ENCODE results near the gene CHD9.
"Not testable (repeated sequence)": the region's sequence is repeated elsewhere in the genome, so short reads cannot be mapped to it uniquely, and the experiment has no call there.

The CHD9 gene

GRCh38 chr16:53291757-53292392 lies 237.1 kb downstream of the CHD9 start:
- DNase-seq, result peak; percentile 64

DNA sequence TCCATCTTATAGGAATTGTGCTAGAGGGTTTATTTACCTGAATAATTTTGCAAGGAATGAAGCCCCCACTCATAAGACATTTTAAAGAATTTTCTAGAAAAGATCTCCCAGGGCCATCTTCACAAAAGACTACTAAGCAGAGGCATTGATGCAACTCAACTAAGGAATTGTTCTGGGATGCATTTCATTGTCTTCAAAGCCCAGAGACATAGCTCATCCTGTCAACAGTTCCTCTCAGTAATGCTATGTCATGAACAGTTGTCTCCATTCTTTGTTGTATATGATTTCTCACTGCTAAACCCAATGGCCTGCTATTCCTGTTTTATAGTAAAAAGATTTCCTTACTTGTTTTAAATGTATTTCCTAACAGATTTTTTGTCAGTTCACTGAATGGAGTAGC lies 242.7 kb downstream of the CHD9 start:
- DNase-seq, result no peak

DNA sequence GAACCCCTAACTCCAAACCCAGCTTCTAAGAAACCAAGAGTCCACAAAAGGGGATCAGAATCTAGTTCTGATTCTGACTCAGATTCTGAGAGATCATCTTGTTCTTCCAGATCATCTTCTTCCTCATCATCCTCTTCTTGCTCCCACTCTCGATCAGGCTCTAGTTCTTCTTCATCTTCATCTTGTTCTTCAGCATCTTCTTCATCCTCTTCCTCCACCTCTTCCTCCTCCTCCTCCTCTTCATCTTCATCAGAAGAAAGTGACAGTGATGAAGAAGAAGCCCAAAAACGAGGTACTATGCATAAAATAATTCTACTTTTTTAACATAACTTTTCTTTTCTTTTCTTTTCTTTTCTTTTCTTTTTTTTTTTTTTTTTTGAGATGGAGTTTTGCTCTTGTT lies 249.5 kb downstream of the CHD9 start:
- DNase-seq, result no peak

DNA sequence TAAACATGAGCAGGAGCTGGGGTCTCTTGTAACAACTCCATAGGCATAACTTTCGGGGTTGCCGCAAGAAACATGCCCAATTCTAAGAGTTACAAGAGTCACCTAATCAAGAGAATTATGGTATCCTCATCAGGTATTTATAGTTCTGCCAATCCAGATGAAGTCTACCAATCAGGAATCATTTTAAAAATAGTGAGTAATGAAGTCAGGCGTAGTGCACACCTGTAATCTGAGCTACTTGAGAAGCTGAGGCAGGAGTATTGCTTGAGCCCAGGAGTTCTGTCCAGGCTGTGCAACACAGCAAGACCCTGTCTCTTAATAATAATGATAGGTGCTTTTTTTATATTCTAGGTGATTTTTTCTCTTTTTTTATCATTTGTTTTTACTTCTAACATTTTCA lies 251.0 kb downstream of the CHD9 start:
- no peak for DNase-seq

GRCh38 chr16:53309457-53309856 lies 254.7 kb downstream of the CHD9 start:
- no peak for DNase-seq

GRCh38 chr16:53320992-53321391 lies 266.2 kb downstream of the CHD9 start:
- DNase-seq, result no peak

DNA sequence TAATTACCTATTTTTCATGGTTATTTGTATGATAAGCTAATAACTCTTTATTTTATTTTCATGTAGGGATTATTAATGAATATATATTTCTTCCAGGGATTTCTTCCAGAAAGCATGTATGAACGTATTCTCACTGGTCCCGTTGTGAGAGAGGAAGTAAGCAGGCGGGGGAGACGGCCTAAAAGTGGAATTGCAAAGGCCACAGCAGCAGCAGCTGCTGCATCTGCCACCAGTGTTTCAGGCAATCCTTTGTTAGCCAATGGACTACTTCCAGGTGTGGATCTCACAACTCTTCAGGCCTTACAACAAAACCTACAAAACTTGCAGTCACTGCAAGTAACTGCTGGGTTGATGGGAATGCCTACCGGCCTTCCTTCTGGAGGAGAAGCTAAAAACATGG lies 269.1 kb downstream of the CHD9 start:
- no peak for DNase-seq

- DNase-seq, result not testable (repeated sequence)
Observed at GRCh38 chr16:53330991-53331390, 276.2 kb downstream of the CHD9 start.

DNA sequence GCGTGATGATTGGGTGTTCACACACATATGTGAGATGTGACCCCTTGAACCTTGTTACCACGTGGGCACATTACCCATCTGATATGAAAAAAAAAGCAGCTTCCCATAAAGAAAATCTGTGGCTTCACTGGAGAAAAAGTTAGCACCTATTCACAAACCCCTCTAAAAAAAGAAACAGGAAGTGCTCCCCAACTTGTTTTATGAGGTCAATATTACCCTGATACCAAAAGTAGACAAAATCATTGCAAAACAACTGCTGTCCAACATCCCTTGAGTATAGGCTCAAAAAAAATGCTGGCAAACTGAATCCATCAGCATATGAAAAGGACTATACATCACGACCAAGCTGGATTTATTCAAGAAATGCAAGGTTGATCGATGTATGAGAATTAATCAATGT lies 279.8 kb downstream of the CHD9 start:
- no peak for DNase-seq

- no peak for DNase-seq
Observed at GRCh38 chr16:53337294-53337693, 282.5 kb downstream of the CHD9 start.

GRCh38 chr16:53341792-53342191 lies 287.0 kb downstream of the CHD9 start:
- DNase-seq, result no peak

DNA sequence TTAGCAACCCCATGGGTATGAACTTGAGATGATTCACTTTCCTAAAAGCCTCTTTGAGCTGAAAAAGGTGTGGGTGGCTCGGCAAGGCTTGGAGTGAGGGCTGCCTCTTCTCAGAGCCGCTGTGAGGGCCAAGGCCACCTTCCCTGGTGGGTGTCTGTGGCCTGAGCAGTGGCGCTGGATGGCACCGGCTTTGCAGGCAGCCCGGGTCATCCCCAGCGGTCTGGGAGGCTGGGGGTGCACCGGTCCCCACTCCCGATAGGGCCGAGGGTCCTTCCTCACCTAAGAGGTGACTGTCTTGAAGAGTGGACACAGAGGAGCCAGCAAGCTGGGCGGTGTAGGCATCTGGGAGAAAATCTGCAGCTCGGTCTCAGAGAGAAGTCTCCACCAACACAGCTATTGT lies 300.3 kb downstream of the CHD9 start:
- DNase-seq, result no peak

- DNase-seq, result no peak
Observed at GRCh38 chr16:53356478-53357207, 301.9 kb downstream of the CHD9 start.

DNA sequence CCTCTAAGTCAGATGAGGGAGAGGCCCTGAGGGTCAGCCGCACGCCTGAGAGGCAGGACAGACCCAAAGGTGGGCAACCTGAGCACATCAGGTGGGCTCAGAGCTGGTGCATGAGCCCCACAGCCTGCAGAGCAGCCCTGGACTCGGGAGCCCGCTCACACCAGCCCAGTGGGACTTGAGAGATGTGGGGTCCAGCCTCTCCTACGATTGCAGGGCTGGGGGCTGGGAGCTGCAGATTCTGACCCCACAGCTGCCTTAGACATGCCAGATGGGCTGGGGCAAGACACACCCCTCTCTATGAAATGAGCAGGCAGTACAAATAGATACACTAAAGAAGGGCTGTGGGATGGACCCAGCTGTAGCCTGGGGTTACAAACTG lies 302.4 kb downstream of the CHD9 start:
- no peak for DNase-seq

- no peak for DNase-seq
Observed at GRCh38 chr16:53357955-53358354, 303.2 kb downstream of the CHD9 start.

GRCh38 chr16:53358884-53359283 lies 304.1 kb downstream of the CHD9 start:
- no peak for DNase-seq

GRCh38 chr16:53369921-53370320 lies 315.1 kb downstream of the CHD9 start:
- DNase-seq, result no peak

DNA sequence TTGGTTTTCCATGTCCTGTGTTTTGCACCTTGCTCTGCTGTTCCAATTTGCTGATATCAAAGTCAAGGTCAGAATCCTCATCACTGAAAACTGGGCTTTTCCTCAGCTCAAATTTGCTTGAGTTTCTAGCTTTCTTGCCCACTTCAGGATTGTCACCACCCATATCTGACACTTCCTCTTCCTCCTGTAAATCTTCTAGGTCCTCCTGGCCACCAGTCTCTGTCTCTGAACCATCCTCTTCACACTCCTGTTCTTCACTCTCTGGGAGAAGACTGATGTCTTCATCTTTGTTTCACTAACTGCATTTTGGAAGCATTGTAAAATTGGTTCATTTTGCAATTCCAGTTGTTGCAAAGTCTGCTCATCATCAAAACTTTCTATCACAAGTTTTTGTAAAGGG lies 316.0 kb downstream of the CHD9 start:
- DNase-seq, result no peak

DNA sequence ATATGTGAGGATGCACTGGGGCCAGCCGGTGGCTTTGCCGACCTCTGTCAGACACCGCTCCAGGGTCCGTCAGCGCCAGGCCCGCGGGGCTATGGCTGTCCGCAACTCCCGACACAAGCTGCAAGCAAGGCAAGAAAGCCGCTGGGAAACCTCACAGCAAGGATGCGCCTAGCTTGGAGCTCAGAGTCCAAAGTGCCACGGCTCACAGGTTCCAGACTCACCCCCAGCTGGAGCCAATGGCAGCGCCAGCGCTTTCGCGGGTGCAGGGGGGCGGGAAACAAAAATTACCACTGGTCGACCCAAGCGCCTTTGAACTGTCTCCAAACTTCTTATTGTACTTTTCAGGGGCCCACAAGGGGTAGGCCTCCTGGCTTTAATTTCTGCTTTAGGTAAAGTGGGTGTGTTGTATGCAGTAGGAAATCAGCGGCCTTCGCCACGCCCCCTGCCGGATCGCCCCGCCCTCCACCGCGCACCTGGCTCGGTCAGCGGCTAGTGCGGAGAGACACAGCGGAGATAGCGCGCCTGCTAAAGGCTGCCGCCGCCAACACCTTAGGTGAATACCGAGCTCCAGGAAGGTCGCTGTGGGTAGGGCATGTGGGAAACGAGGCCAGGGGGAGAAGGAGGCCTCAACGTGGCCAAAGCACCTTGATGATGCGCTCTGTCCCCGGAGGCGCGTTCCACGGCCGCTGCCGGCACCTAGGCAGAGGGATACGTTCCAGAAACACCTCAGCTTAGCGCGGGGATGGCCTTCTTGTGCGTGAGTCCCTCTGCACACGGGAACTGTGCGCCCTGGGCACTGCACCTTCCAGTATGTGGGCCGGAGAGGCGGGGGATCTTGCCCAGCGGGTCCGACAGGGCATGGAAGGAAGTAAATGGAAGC lies 318.4 kb downstream of the CHD9 start:
- no peak for DNase-seq

DNA sequence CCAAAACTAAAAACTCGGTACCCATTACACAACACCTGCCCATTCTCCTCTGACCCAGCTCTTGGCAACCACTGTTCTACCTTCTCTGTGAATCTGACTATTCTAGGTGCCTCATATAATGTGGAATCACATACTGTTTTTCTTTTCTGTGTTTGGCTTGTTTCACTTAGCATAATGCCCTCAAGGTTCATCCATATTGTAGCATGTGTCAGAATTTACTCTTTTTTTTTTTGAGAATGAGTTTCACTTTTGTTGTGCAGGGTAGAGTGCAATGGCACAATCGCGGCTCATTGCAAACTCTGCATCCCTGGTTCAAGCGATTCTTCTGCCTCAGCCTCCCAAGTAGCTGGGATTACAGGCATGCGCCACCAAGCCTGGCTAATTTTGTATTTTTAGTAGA lies 320.0 kb downstream of the CHD9 start:
- DNase-seq, result no peak

DNA sequence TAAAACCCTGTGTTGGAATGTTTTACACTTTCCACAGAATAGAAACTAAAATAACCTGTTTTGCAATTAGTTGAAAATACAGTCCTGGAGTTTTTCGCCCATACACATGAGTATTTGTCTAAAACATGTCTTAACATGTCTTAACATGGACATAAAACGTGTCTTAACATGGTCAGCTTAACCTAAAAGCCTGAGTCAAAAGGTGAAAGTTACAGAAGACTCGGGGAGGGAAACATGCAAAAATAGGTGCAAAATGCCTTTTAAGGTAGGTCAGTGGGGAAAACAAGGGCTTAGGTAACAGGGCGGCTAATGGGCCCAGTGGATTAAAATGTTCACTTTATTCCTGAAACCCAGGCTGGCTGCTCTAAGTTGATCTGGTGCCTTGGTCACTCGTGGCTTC lies 323.3 kb downstream of the CHD9 start:
- DNase-seq, result no peak
